NB4 (cell line): ENCODE results near the gene ALDOA.

Source experiments
- POLR2A ChIP-seq: IDR thresholded peaks from 2 replicates; pipeline ENCODE4 v1.6.1; 2011; ENCODE audit warnings: mild to moderate bottlenecking; ENCODE audit not compliant: insufficient read length; ENCODE audit errors: extremely low read depth
- TF ChIP-seq, protein P1 (sequence below): IDR thresholded peaks from one replicate; pipeline ENCODE4 v1.5.1; 2012; ENCODE audit warnings: low read depth, low read length
- TF ChIP-seq, protein P2 (sequence below): IDR thresholded peaks from 2 replicates; pipeline ENCODE4 v1.6.1; 2011; ENCODE audit warnings: low read depth, low read length

DNA sequence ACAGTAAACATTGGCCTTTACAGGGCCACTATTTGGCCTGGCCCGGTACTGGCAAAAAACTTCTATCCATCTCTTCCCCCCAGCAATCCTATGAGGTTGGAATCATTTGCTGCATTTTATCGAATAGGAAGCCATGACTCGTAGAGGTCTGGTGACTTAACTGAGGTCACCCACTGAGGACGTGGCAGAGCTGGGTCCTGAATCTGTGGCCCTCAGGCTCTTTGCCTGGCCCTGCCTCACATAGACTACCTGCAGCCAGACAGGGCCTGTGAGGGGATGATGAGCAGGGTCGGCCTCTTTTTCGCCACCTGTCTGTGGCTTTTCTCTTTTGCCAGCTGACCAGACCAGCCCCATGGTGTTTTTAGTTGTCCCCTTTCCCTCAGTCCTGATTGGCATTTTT is 12.1 kb downstream of the ALDOA start:
- no peak for TF ChIP-seq POLR2A
- TF ChIP-seq, protein P1, sequence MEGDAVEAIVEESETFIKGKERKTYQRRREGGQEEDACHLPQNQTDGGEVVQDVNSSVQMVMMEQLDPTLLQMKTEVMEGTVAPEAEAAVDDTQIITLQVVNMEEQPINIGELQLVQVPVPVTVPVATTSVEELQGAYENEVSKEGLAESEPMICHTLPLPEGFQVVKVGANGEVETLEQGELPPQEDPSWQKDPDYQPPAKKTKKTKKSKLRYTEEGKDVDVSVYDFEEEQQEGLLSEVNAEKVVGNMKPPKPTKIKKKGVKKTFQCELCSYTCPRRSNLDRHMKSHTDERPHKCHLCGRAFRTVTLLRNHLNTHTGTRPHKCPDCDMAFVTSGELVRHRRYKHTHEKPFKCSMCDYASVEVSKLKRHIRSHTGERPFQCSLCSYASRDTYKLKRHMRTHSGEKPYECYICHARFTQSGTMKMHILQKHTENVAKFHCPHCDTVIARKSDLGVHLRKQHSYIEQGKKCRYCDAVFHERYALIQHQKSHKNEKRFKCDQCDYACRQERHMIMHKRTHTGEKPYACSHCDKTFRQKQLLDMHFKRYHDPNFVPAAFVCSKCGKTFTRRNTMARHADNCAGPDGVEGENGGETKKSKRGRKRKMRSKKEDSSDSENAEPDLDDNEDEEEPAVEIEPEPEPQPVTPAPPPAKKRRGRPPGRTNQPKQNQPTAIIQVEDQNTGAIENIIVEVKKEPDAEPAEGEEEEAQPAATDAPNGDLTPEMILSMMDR = no peak
- TF ChIP-seq, protein P2, sequence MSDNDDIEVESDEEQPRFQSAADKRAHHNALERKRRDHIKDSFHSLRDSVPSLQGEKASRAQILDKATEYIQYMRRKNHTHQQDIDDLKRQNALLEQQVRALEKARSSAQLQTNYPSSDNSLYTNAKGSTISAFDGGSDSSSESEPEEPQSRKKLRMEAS = no peak
